Measurements from ENCODE around the gene ARMC9.

- no peak for TF ChIP-seq POLR2A (IDR thresholded peaks at IDR 0.05)
- no peak for TF ChIP-seq CTCF (IDR thresholded peaks at IDR 0.05)
Observed at GRCh38 chr2:231174211-231174651, 24.2 kb upstream of the ARMC9 start.

Measured in lower leg skin (tissue), 3 donors.